HUES48 (cell line): ENCODE data around the gene MRPL38.
"Not testable (repeated sequence)": the region's sequence is repeated elsewhere in the genome, so short reads cannot be mapped to it uniquely, and the experiment has no call there.

Source experiments
- H3K27ac ChIP-seq: one replicate; pipeline ENCODE4 v1.7.0; 2013; ENCODE audit warnings: low read depth, low read length, inconsistent platforms
- H3K27me3 ChIP-seq: 2 replicates; pipeline ENCODE4 v1.6.1; 2013; ENCODE audit warnings: mild to moderate bottlenecking, low read length; ENCODE audit not compliant: control insufficient read depth, insufficient read depth
- H3K36me3 ChIP-seq: 2 replicates; pipeline ENCODE4 v1.6.1; 2013; ENCODE audit warnings: low read length; ENCODE audit not compliant: control insufficient read depth, insufficient read depth
- H3K4me1 ChIP-seq: 2 replicates; pipeline ENCODE4 v1.6.1; 2013; ENCODE audit warnings: mild to moderate bottlenecking, low read length; ENCODE audit not compliant: control insufficient read depth, insufficient read depth
- H3K4me3 ChIP-seq: 2 replicates; pipeline ENCODE4 v1.5.1; 2013; ENCODE audit warnings: mild to moderate bottlenecking, low read depth, low read length
- H3K9ac ChIP-seq: 2 replicates; pipeline ENCODE4 v1.6.1; 2013; ENCODE audit warnings: mild to moderate bottlenecking, low read depth, low read length, moderate library complexity
- H3K9me3 ChIP-seq: 2 replicates; pipeline ENCODE4 v1.6.1; 2013; ENCODE audit warnings: low read length; ENCODE audit not compliant: control insufficient read depth, insufficient read depth

The MRPL38 gene

DNA sequence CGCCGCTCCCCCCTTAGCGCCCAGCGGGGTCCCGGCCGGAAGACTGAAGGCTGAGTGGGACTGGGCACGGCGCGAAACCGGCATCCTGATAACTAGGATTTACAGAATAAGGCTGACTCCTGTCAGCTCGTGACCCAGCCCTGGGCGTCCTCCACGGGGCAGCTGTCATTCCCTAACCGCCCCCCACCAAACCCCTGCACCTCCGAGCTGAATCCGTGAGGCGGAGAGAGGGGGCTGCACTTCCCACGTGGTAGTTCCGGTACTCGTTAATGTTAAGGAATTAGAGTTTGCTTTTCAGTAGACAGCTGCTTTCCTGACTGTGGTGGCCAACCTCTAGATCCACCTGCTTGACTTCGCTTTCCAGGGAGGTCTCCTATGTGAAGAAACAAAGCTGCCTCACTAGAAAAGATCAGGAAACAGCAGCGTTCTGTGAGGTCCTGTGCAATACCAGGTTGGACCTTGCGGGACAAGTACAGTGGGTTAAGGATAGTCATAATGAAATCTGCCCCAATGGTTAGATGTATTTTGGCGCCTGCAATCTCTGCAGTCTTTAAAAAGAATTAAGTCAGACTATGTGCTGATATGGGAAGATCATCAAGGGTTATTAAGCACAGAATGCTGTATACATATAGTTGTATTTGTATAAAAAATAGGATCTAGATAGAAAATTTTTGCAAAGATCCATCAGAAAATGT lies 48.5 kb downstream of the MRPL38 start:
- peaks cover 7% of the 10 kb centered on the region for H3K36me3 ChIP-seq
- peak overlapping the region; percentile 84 for H3K4me3 ChIP-seq
- H3K4me1 ChIP-seq: peaks cover 11% of the 10 kb centered on the region
- no peaks in the 10 kb centered on the region for H3K9me3 ChIP-seq
- H3K9ac ChIP-seq: peak overlapping the region; percentile 84
- H3K27ac ChIP-seq: peak overlapping the region; percentile 100
- H3K27me3 ChIP-seq: no peaks in the 10 kb centered on the region

DNA sequence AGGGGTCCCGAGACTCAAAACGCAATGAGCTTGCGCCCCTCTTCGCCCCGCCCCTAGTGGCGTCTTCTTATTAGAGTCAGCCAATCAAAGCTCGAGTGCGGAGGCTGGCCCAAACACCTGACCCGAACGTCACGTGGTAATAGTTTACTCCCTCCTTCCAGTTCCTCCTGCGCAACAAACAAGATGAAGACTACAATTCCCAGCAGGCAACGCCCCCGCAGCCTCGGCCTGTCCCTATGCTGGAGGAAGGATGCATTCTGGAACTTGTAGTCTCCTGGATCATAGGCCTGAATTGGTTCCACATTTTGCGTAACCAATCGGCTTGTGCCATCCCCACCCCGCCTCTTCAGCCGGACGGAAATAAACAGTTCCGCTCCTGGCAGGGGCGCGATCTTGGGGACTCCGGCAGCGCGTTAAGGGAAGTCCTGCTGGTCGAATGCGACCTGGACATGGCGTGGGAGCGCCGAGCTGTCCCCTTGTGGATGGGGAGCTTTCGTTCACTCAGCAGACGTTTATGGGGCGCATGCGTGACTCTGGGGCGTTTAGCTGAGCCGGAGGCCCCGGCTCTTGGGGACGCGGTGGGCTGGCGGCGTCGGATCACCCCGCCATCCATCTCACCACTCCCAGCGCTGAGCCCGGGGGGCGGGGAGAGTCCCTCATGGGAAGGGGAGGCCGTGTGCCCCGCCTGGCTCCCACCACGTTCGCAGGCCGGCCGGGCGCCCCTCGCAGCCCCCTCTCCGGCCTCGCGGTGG lies 49.2 kb downstream of the MRPL38 start, which contains the start of gene WBP2:
Gene WBP2, minus strand, starts transcription at position 26 of the 752 bp plus-strand sequence. CDS start 38 bp downstream, outside the sequence.
- Histone ChIP-seq H3K9me3 (no peaks in the 10 kb centered on the region), H3K9ac (peak within 1 kb of the TSS; percentile 84), H3K36me3 (peaks cover 14% of the 10 kb centered on the region), H3K27me3 (no peaks in the 10 kb centered on the region), H3K4me1 (peaks cover 11% of the 10 kb centered on the region), H3K4me3 (peak within 1 kb of the TSS; percentile 84), H3K27ac (peak within 1 kb of the TSS; percentile 100)

- peak overlapping the region; percentile 78 for H3K27ac ChIP-seq
- H3K9me3 ChIP-seq: no peaks in the 10 kb centered on the region
- H3K36me3 ChIP-seq: peaks cover 17% of the 10 kb centered on the region
- 0 out of 2 replicates have a peak overlapping the region, but pooled peaks have one; percentile 20 for H3K9ac ChIP-seq
- no peaks in the 10 kb centered on the region for H3K27me3 ChIP-seq
- peaks cover 11% of the 10 kb centered on the region for H3K4me1 ChIP-seq
- H3K4me3 ChIP-seq: peak overlapping the region; percentile 74
Observed at GRCh38 chr17:75854881-75855309, 49.8 kb downstream of the MRPL38 start.

GRCh38 chr17:75854101-75854748 lies 50.5 kb downstream of the MRPL38 start:
- Histone ChIP-seq H3K9me3 (no peaks in the 10 kb centered on the region), H3K4me3 (peak overlapping the region; percentile 74), H3K27ac (peak overlapping the region; percentile 78), H3K27me3 (no peaks in the 10 kb centered on the region), H3K4me1 (peaks cover 11% of the 10 kb centered on the region), H3K9ac (0 out of 2 replicates have a peak overlapping the region, but pooled peaks have one; percentile 20), H3K36me3 (peaks cover 24% of the 10 kb centered on the region)

DNA sequence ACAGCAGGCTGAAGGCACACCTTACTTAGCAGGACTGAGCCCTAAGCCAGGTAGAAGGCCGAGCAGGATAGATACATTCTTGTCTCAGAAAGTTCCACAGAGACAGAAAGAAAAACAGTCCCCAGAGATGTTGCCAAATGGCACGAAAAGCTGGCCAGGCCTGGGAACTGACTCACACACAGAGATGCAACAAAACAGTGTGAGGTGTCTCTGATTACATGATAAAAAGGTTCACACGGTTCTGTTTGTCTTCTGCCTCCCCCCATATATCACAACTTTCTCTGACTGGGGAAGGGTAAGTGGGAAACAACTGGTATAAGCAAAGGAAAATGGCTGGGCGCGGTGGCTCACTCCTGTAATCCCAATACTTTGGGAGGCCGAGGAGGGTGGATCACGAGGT lies 51.3 kb downstream of the MRPL38 start:
- Histone ChIP-seq H3K9ac (no peak overlapping the region), H3K27ac (peak overlapping the region; percentile 26), H3K4me3 (no peak overlapping the region), H3K4me1 (peaks cover 11% of the 10 kb centered on the region), H3K36me3 (peaks cover 27% of the 10 kb centered on the region), H3K9me3 (no peaks in the 10 kb centered on the region), H3K27me3 (no peaks in the 10 kb centered on the region)

GRCh38 chr17:75851693-75851991 lies 53.0 kb downstream of the MRPL38 start:
- peaks cover 45% of the 10 kb centered on the region for H3K36me3 ChIP-seq
- not testable (repeated sequence) for H3K9me3 ChIP-seq

DNA sequence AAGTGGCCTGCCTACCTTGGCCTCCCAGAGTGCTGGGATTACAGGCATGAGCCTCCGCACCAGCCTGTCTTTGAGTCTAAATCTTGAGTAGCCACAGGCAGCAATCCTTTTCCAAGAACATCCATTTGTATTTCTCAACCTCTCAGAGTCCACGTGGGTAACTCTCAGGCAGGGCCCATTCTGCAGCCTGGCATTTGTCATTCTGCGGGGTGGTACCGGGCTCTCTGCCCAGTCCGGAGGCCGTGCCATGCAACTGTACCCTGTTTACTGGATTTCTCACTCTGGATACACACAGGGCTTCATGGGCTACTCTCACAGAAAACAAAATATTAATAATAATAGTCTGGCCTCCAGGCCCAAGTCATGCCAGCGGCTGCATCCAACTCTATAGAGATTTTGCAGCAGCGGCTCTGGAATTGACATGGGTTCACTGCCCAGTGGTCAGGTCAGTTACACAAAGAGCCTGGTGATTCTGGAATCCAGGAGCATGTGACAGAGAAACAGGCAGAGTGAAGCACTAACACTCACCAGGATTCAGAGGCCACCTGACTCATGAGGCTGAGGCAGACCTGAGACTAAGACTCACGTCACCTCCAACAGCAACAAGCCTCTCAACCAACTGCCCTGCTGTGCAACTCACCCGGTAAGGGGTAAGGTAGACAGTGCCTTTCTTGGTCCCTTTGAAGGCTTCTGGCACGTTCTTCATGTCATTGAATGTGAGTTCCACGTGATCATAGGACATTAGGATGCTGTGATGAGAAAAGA lies 53.6 kb downstream of the MRPL38 start:
- Histone ChIP-seq H3K4me1 (peaks cover 8% of the 10 kb centered on the region), H3K4me3 (no peak overlapping the region), H3K27ac (no peak overlapping the region), H3K27me3 (no peaks in the 10 kb centered on the region), H3K9me3 (no peaks in the 10 kb centered on the region), H3K36me3 (peaks cover 49% of the 10 kb centered on the region), H3K9ac (no peak overlapping the region)

More at GRCh38 chr17:75851693-75851991, 53.0 kb downstream of the MRPL38 start:
- not testable (repeated sequence) for H3K27ac ChIP-seq, H3K27me3 ChIP-seq, H3K4me3 ChIP-seq, H3K9ac ChIP-seq
- H3K4me1 ChIP-seq: peaks cover 11% of the 10 kb centered on the region

DNA sequence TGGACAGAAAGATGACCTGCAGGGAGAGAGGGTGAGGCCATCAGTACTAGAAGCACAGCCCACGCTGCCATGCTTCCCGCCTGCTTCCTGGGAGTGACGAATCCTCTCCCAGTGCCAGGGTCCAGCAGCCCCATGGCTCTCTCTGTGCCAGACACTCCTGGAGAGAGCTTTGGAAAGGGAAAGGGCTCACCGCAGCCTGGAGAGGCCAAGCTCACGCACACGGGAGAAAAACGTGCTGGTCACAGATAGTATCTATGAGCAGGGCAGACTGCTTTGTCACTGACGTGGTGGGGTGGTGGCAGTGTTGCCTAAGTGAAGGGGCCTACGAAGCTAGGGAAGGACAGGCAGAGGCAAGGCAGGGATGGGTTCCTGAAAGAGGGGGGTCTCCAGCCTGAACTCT lies 55.0 kb downstream of the MRPL38 start:
- Histone ChIP-seq H3K4me3 (no peak overlapping the region), H3K4me1 (peaks cover 15% of the 10 kb centered on the region), H3K27me3 (no peaks in the 10 kb centered on the region), H3K9me3 (no peaks in the 10 kb centered on the region), H3K27ac (no peak overlapping the region), H3K36me3 (peaks cover 52% of the 10 kb centered on the region), H3K9ac (no peak overlapping the region)

GRCh38 chr17:75849279-75849646 lies 55.4 kb downstream of the MRPL38 start:
- H3K36me3 ChIP-seq: peaks cover 52% of the 10 kb centered on the region
- H3K4me1 ChIP-seq: peaks cover 11% of the 10 kb centered on the region
- H3K4me3 ChIP-seq: no peak overlapping the region
- no peak overlapping the region for H3K27ac ChIP-seq
- no peak overlapping the region for H3K9ac ChIP-seq
- no peaks in the 10 kb centered on the region for H3K27me3 ChIP-seq
- no peaks in the 10 kb centered on the region for H3K9me3 ChIP-seq
